ENCODE data around the gene ADORA1. TPM values are rescaled to one million over a fixed set of nuclear protein-coding genes. Genes with fewer than 3 reads are reported as not detected.

The ADORA1 gene
- total and polyA plus RNA-seq, 2 of the 4 experiments (the other 2 are of a cell fraction): 0.36 to 0.56 TPM

GRCh38 chr1:203098445-203098844 is 29.1 kb upstream of the ADORA1 start:
- Histone ChIP-seq H3K4me3 (ENCODE audit: insufficient read depth, low read depth, low read length) (no peak overlapping the region), H3K79me1 (ENCODE audit: low read depth in 1 of 2, low read length in 2 of 2) (no peaks in the 10 kb centered on the region), H3K4me2 (ENCODE audit: low read depth, low read length) (no peak overlapping the region), H3K4ac (ENCODE audit: low read depth, low read length) (no peak overlapping the region), H2BK5ac (ENCODE audit: low read depth, low read length, poor library complexity, severe bottlenecking) (no peak overlapping the region), H3K27me3 (ENCODE audit: control insufficient read depth, insufficient read depth, low read length) (peaks cover 47% of the 10 kb centered on the region), H4K5ac (ENCODE audit: low read depth, low read length) (no peak overlapping the region), H4K91ac (ENCODE audit: insufficient read depth, low read depth, low read length) (no peak overlapping the region), H3K36me3 (ENCODE audit: control insufficient read depth, insufficient read depth, low read length) (no peaks in the 10 kb centered on the region), H2BK120ac (ENCODE audit: low read depth, low read length) (no peak overlapping the region), H2BK20ac (ENCODE audit: low read depth, low read length) (no peak overlapping the region), H3K27ac (ENCODE audit: insufficient read depth, low read length) (no peak overlapping the region), H3K9me1 (ENCODE audit: insufficient read depth, low read length) (no peaks in the 10 kb centered on the region), H3K4me1 (ENCODE audit: control insufficient read depth, insufficient read depth, low read length) (no peaks in the 10 kb centered on the region), H4K20me1 (ENCODE audit: insufficient read depth, low read length) (no peaks in the 10 kb centered on the region), H3K56ac (ENCODE audit: extremely low read depth, insufficient read depth, low read length) (no peak overlapping the region), H2AK9ac (replicated peaks; ENCODE audit: low read depth, low read length, poor library complexity) (no peak overlapping the region), H3K23ac (ENCODE audit: low read depth, low read length) (no peak overlapping the region), H3K14ac (replicated peaks; ENCODE audit: low read depth, low read length) (no peak overlapping the region), H3K9ac (ENCODE audit: low read depth, low read length) (no peak overlapping the region), H2AK5ac (ENCODE audit: low read depth, low read length) (no peak overlapping the region), H2AFZ (replicated peaks; ENCODE audit: low read length, poor library complexity) (no peak overlapping the region), H3K9me3 (ENCODE audit: control insufficient read depth, insufficient read depth, low read length) (peaks cover 9% of the 10 kb centered on the region), H2BK15ac (ENCODE audit: low read depth, low read length) (no peak overlapping the region), H4K8ac (ENCODE audit: low read depth in 2 of 2, low read length in 2 of 2) (no peak overlapping the region), H3K18ac (ENCODE audit: low read depth, low read length) (no peak overlapping the region)
- no TSS peak for BruUV-seq (replicated peaks)
- TF ChIP-seq RAD21 (IDR thresholded peaks at IDR 0.05; ENCODE audit: low read length) (no peak), MXI1 (IDR thresholded peaks at IDR 0.05; ENCODE audit: borderline replicate concordance, low read depth, low read length) (no peak), MAFK (IDR thresholded peaks at IDR 0.05; ENCODE audit: low read depth, low read length) (no peak), CTCF (conservative IDR thresholded peaks at IDR 0.05; ENCODE audit: low read depth, low read length) (no peak), BHLHE40 (IDR thresholded peaks at IDR 0.05; ENCODE audit: low read depth, low read length) (no peak), FOS (IDR thresholded peaks at IDR 0.05; ENCODE audit: low read depth, low read length) (no peak), SMC3 (IDR thresholded peaks at IDR 0.05; ENCODE audit: low read depth, low read length) (no peak), POLR2A (IDR thresholded peaks at IDR 0.05; ENCODE audit: low read depth, low read length) (no peak)
- intact Hi-C loops (cut with micrococcal nuclease): no loop called here
- WGBS, 2 experiments (ENCODE audit: extremely low coverage in 2 of 2, insufficient read length in 1 of 2): no CpG with 5 or more reads among the region's 1 CpG
- in situ Hi-C loops (cut with MboI; ENCODE audit: low sequenced_read_pairs): no loop called here
- dilution Hi-C loops (cut with HindIII; ENCODE audit: low sequenced_read_pairs, unreplicated experiment): no loop called here
- CTCF ChIA-PET: no interaction called here
- POLR2A ChIA-PET (ENCODE audit: unreplicated experiment): no interaction called here
- ATAC-seq (ENCODE audit: low read depth) (no peak), DNase-seq (no peak)

All from IMR-90 (cell line).